RWPE2 (cell line): ENCODE measurements around the gene GPR42.

Experiments used
- ATAC-seq: fragments of 200-7000 bp; cut with Tn5 transposase; 3 replicates; pipeline ENCODE4 v1.9.1; 2021; ENCODE audit warnings: low read depth
- DNase-seq: peaks from one replicate; pipeline ENCODE4 v3.0.0-alpha.2; 2020; ENCODE audit warnings: low spot score
- H3K27ac ChIP-seq: fragments of 450-650 bp; 2 replicates; pipeline ENCODE4 v1.5.1; 2017; ENCODE audit warnings: mild to moderate bottlenecking; ENCODE audit not compliant: poor library complexity, severe bottlenecking
- H3K27me3 ChIP-seq: fragments of 250-450 bp; sonication (Bioruptor Pico); 2 replicates; pipeline ENCODE4 v1.5.1; 2021; ENCODE audit warnings: mild to moderate bottlenecking, moderate library complexity; ENCODE audit not compliant: insufficient read depth, poor library complexity, severe bottlenecking
- H3K36me3 ChIP-seq: fragments of 250-450 bp; sonication (Bioruptor Pico); 2 replicates; pipeline ENCODE4 v1.5.1; 2020; ENCODE audit warnings: low read depth, mild to moderate bottlenecking, moderate library complexity
- H3K4me1 ChIP-seq: fragments of 250-450 bp; sonication (Bioruptor Pico); 2 replicates; pipeline ENCODE4 v1.5.1; 2021; ENCODE audit warnings: mild to moderate bottlenecking, moderate library complexity; ENCODE audit not compliant: insufficient read depth, poor library complexity, severe bottlenecking
- H3K4me3 ChIP-seq: fragments of 250-450 bp; sonication (Bioruptor Pico); 2 replicates; pipeline ENCODE4 v1.5.1; 2021; ENCODE audit warnings: mild to moderate bottlenecking, moderate library complexity; ENCODE audit not compliant: severe bottlenecking
- H3K9me3 ChIP-seq: fragments of 250-450 bp; sonication (Bioruptor Pico); 2 replicates; pipeline ENCODE4 v1.5.1; 2021; ENCODE audit warnings: mild to moderate bottlenecking, moderate library complexity; ENCODE audit not compliant: severe bottlenecking
- CTCF ChIP-seq: fragments of 450-650 bp; IDR thresholded peaks from one replicate; pipeline ENCODE4 v1.5.1; 2017; ENCODE audit warnings: mild to moderate bottlenecking, moderate library complexity; ENCODE audit not compliant: poor library complexity, severe bottlenecking

The GPR42 gene

DNA sequence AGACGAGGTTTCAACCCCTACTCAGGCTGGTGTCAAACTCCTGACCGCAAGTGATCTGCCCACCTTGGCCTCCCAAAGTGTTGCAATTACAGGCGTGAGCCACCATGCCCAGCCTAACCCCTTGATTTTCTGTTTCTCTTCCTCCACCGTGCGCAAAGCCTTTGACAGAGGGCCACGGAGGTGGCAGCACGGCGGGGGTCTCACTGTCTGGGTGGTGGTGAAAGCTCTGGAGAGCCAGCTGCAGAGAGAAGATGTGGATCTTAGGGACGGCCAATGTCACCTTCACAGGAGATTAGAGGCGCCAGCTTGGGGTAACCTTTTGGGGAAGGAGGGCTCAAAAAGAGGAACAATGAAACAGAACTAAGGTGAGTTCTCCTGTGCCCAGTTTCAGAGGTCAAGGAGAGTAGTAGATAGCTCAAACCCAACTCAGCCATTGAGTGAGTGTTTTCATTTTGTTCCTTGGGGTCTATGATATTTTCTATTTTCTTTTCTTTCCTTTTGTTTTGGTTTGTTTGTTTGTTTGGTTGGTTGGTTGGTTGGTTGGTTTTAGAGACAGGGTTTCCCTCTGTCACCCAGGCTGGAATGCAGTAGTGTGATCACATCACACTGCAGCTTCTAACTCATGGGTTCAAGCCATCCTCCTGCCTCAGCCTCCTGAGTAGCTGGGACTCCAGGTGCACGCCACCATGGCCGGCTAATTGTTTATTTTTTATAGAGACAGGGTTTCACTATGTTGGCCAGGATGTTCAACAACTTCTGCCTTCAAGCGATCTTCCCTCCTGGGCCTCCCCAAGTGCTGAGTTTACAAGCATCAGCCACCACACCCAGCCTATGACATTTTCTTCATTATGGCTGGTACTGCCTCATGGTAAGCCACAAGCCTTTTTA, 37.7 kb downstream of the GPR42 start:
- Histone ChIP-seq H3K4me1 (peaks cover 3% of the 10 kb centered on the region), H3K36me3 (no peaks in the 10 kb centered on the region), H3K4me3 (no peak overlapping the region), H3K9me3 (no peaks in the 10 kb centered on the region), H3K27ac (no peak overlapping the region), H3K27me3 (peaks cover 23% of the 10 kb centered on the region)
- DNase-seq (peak; percentile 20), ATAC-seq (no peak)
- TF ChIP-seq CTCF, result no peak

DNA sequence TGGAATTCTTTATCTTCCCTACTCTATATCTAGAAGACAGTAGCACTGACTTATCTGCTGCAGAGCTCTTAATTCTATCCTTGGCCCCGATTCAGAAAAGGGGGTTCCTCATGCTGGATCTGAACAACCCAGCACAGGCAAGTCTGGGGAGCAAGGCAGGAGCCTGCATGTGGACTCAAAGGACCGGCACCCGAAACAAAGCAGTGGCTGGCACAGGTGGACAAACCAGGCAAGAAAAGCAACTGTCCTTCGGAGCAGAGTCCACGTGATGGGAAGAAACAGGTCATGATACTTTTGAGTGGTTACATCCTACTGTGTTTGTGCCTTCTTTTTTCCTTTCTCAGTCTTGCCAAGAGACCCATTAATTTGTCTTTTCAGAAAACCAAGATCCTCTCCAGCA, 38.3 kb downstream of the GPR42 start:
- H3K27ac ChIP-seq, result no peak overlapping the region
- no peak overlapping the region for H3K4me3 ChIP-seq

DNA sequence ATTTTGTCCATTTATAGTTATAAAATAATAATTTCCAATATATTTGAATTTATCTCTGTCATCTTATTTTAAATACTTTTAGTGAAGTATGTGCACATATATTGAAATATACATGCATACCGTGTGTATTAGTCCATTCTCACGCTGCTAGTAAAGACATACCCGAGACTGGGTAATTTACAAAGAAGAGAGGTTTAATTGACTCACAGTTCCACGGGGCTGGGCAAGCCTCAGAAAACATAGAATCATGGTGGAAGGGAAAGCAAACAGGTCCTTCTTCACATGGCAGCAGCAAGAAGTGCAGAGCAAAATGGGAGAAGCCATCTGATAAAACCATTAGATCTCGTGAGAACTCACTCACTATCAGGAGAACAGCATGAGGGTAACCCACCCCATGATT, 39.6 kb downstream of the GPR42 start:
- H3K27me3 ChIP-seq, result peaks cover 24% of the 10 kb centered on the region
- DNase-seq (no peak), ATAC-seq (no peak)
- no peaks in the 10 kb centered on the region for H3K4me1 ChIP-seq
- no peak overlapping the region for H3K27ac ChIP-seq
- no peak overlapping the region for H3K4me3 ChIP-seq
- H3K36me3 ChIP-seq, result no peaks in the 10 kb centered on the region
- no peak for TF ChIP-seq CTCF
- no peaks in the 10 kb centered on the region for H3K9me3 ChIP-seq

More for the DNA sequence above, 38.3 kb downstream of the GPR42 start:
- peaks cover 23% of the 10 kb centered on the region for H3K27me3 ChIP-seq
- H3K36me3 ChIP-seq, result no peaks in the 10 kb centered on the region
- TF ChIP-seq CTCF, result no peak
- DNase-seq (peak; percentile 14), ATAC-seq (no peak)
- no peaks in the 10 kb centered on the region for H3K9me3 ChIP-seq
- peaks cover 3% of the 10 kb centered on the region for H3K4me1 ChIP-seq

- ATAC-seq (no peak), DNase-seq (no peak)
- Histone ChIP-seq H3K27me3 (peaks cover 43% of the 10 kb centered on the region), H3K9me3 (no peaks in the 10 kb centered on the region), H3K36me3 (no peaks in the 10 kb centered on the region), H3K4me3 (no peak overlapping the region), H3K27ac (no peak overlapping the region), H3K4me1 (no peaks in the 10 kb centered on the region)
- no peak for TF ChIP-seq CTCF
Measured at GRCh38 chr19:35414442-35414841, 43.6 kb downstream of the GPR42 start.

DNA sequence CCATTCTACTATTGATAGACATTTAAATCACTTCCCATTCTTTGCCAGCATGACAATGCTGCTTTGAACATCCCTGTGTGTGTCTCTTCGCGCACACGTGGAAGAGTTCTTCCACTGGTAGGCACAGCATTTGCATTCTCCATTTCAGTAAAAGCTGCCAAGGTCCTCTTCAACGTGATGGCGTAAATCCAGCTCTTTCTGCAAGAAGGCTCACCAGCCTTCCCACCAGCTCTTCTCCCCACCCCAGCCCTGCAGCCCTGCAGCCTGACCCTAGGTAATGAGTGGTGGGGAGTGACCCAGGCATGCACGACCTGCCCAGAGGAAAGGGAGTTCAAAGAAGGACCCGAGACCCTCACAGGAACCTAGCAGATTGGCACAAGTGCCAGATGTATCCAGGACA, 45.5 kb downstream of the GPR42 start:
- Histone ChIP-seq H3K9me3 (no peaks in the 10 kb centered on the region), H3K27ac (no peak overlapping the region), H3K36me3 (no peaks in the 10 kb centered on the region), H3K27me3 (peaks cover 36% of the 10 kb centered on the region), H3K4me3 (no peak overlapping the region), H3K4me1 (no peaks in the 10 kb centered on the region)
- ATAC-seq (no peak), DNase-seq (no peak)
- no peak for TF ChIP-seq CTCF
